ENCODE data around the gene UBE2D1. TPM values are rescaled to one million over a fixed set of nuclear protein-coding genes. Genes with fewer than 3 reads are reported as not detected.
"Not testable (repeated sequence)": the region's sequence is repeated elsewhere in the genome, so short reads cannot be mapped to it uniquely, and the experiment has no call there.

UBE2D1 gene
- total and polyA plus RNA-seq, 7 experiments from 2014 or later: 11.3 to 23.8 (median 12.8) TPM

DNA sequence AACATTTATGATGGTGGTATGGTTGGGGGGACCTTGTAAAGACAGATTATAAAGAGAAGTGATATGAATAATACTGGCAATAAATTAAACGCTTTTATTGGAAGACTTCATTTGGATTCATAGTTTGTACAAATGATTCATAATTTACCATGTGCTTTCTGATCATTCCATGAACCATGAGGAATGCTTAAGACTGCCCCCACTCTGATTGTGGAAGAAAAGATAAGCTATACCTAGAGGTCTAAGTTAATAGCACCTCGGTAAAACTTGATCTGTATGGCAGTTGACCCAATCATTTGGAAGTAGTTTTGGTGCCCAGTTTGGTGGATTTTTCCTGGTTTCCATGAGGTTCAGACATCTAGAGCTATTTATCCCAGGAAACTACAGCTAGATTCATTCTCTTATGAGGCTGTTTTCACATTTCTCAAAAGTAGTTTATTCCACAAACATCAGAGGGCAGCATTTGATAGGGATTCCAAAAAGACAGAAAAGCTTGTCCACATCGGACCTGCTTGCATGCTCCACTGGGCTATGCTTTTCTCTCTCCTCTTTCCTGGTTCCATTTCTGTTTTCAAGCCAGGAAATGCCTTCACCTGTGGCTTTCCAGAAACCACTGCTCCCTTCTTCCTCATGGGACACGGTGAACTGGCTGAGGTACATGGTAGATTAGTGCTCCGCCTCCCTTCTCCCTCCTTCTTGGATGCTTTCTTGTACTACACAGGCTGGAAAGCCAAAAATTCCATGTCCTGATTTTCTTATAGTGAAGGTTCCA is 79.7 kb downstream of the UBE2D1 start:
- Histone ChIP-seq H3K36me3 (ENCODE audit: control insufficient read depth in 2 of 3, insufficient read depth in 3 of 3, low read length in 3 of 3) (no peaks in the 10 kb centered on the region), H3K27me3 (ENCODE audit: control insufficient read depth in 2 of 2, insufficient read depth in 2 of 2, low read length in 2 of 2) (no peaks in the 10 kb centered on the region), H3K4me1 (ENCODE audit: control insufficient read depth in 2 of 2, insufficient read depth in 2 of 2, low read length in 2 of 2) (no peaks in the 10 kb centered on the region), H3K27ac (ENCODE audit: low read depth, low read length) (no peak overlapping the region), H3K4me3 (ENCODE audit: low read length) (no peak overlapping the region), H3K9me3 (ENCODE audit: control insufficient read depth in 2 of 3, low read length in 3 of 3) (no peaks in the 10 kb centered on the region)
- CTCF ChIA-PET: no interaction called here
- Mint-ChIP-seq H3K27ac (no peak overlapping the region), H3K4me3 (no peak overlapping the region), H3K9me3 (peaks cover 0 to 11% (median 3%) of the 10 kb centered on the region in 11 donors), H3K4me1 (no peaks in the 10 kb centered on the region), H3K36me3 (no peaks in the 10 kb centered on the region), H3K27me3 (peaks cover 0 to 10% (median 8%) of the 10 kb centered on the region in 5 donors)
- ATAC-seq (no peak), DNase-seq (no peak)
- POLR2A ChIA-PET: no interaction called here
- intact Hi-C loops (cut with micrococcal nuclease): no loop called here

- Mint-ChIP-seq H3K9me3 (peaks cover 0 to 21% (median 4%) of the 10 kb centered on the region in 11 donors), H3K27ac (no peak overlapping the region), H3K4me3 (no peak overlapping the region), H3K4me1 (no peaks in the 10 kb centered on the region), H3K36me3 (no peaks in the 10 kb centered on the region), H3K27me3 (peaks cover 3 to 17% (median 13%) of the 10 kb centered on the region in 5 donors)
- DNase-seq: no peak
- ATAC-seq: no peak
- Histone ChIP-seq H3K27ac (ENCODE audit: low read depth, low read length) (no peak overlapping the region), H3K27me3 (ENCODE audit: control insufficient read depth in 2 of 2, insufficient read depth in 2 of 2, low read length in 2 of 2) (no peaks in the 10 kb centered on the region), H3K36me3 (ENCODE audit: control insufficient read depth in 2 of 3, insufficient read depth in 3 of 3, low read length in 3 of 3) (no peaks in the 10 kb centered on the region), H3K4me3 (ENCODE audit: low read length) (no peak overlapping the region), H3K9me3 (ENCODE audit: control insufficient read depth in 2 of 3, low read length in 3 of 3) (no peaks in the 10 kb centered on the region), H3K4me1 (ENCODE audit: control insufficient read depth in 2 of 2, insufficient read depth in 2 of 2, low read length in 2 of 2) (no peaks in the 10 kb centered on the region)
- ChIA-PET POLR2A (no interaction called here), CTCF (no interaction called here)
- intact Hi-C loops (cut with micrococcal nuclease): no loop called here
Measured at GRCh38 chr10:58415757-58416156, 81.0 kb downstream of the UBE2D1 start.

- H3K9me3 Mint-ChIP-seq: peaks cover 0 to 28% (median 6%) of the 10 kb centered on the region in 11 donors
- POLR2A ChIA-PET: not testable (repeated sequence)
Measured at GRCh38 chr10:58417902-58418301, 83.1 kb downstream of the UBE2D1 start.

More at GRCh38 chr10:58417902-58418301, 83.1 kb downstream of the UBE2D1 start:
- H3K4me3 Mint-ChIP-seq; H3K36me3 Mint-ChIP-seq; H3K4me3 ChIP-seq (ENCODE audit: low read length); intact Hi-C loops (cut with micrococcal nuclease); ATAC-seq; H3K4me1 Mint-ChIP-seq; H3K27ac ChIP-seq (ENCODE audit: low read depth, low read length); DNase-seq; H3K36me3 ChIP-seq (ENCODE audit: control insufficient read depth in 2 of 3, insufficient read depth in 3 of 3, low read length in 3 of 3); H3K27ac Mint-ChIP-seq; H3K9me3 ChIP-seq (ENCODE audit: control insufficient read depth in 2 of 3, low read length in 3 of 3); H3K27me3 ChIP-seq (ENCODE audit: control insufficient read depth in 2 of 2, insufficient read depth in 2 of 2, low read length in 2 of 2); CTCF ChIA-PET; H3K4me1 ChIP-seq (ENCODE audit: control insufficient read depth in 2 of 2, insufficient read depth in 2 of 2, low read length in 2 of 2): not testable (repeated sequence)
- H3K27me3 Mint-ChIP-seq: peaks cover 3 to 24% (median 13%) of the 10 kb centered on the region in 5 donors

Other genes starting within 250 kb of the UBE2D1 start
- gene IPMK, start 67.1 kb upstream of the UBE2D1 start, total RNA-seq: 1 to 10 TPM; 3.7 to 6.4 (median 6.1) TPM
- gene IPMK, start 67.1 kb upstream of the UBE2D1 start, polyA plus RNA-seq: 1 to 10 TPM; 1.6 to 1.8 TPM
- gene CISD1, start 65.8 kb upstream of the UBE2D1 start, total RNA-seq: 10 to 100 TPM in 2 of 5 experiments, 1 to 10 TPM in 3; 5.1 to 45.7 (median 9.2) TPM
- 10 to 100 TPM; 44.7 to 60.4 TPM for gene CISD1, start 65.8 kb upstream of the UBE2D1 start, polyA plus RNA-seq
- gene TFAM, start 50.4 kb downstream of the UBE2D1 start, total RNA-seq: 10 to 100 TPM; 33.1 to 63.2 (median 44.8) TPM
- gene TFAM, start 50.4 kb downstream of the UBE2D1 start, polyA plus RNA-seq: 10 to 100 TPM; 43.5 to 52.7 TPM
- under 1 TPM in 2 of 5 experiments, not detected in 3; 0.05 to 0.10 TPM for gene BICC1, start 177.9 kb downstream of the UBE2D1 start, total RNA-seq
- not detected for gene BICC1, start 177.9 kb downstream of the UBE2D1 start, polyA plus RNA-seq

Measured in naive thymus-derived CD4-positive, alpha-beta T cell (primary cell).